Sigmoid colon (tissue), 3 donors: Measurements from ENCODE around the gene DACT3.

ENCODE experiments used
- POLR2A ChIP-seq, 2 donors: fragments of 450-650 bp; IDR thresholded peaks; one replicate each; pipeline ENCODE4 v1.6.1; 2016; ENCODE audit warnings: antibody characterized with exemption in 2 of 2, mild to moderate bottlenecking in 2 of 2, moderate library complexity in 2 of 2
- TF ChIP-seq, protein P1 (sequence below), 4 experiments: fragments of 450-650 bp in 3 of 4; fragments of 200-600 bp in 1 of 4; IDR thresholded peaks; one replicate each; pipeline ENCODE4 v1.5.1; 2016 to 2019; ENCODE audit warnings: antibody characterized with exemption in 4 of 4, mild to moderate bottlenecking in 3 of 4, moderate library complexity in 2 of 4

DNA sequence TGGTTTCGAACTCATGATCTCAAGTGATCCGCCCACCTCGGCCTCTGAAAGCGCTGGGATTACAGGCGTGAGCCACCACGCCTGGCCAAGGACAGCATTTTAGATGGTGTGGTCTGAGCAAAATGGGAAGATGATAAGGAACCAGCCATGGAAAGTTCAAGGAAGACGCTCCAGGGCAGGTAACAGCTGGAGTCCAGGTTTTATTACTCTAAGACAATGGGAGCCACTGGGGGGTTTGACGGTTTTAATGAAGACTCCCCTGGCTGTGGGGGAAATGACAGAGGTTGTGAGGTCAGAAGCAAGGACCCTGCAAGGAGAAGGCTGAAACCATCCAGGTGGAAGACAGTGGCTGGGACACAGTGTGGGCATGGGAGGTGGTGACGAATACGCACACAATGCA, 35.1 kb upstream of the DACT3 start:
- TF ChIP-seq POLR2A (IDR thresholded peaks at IDR 0.05), result no peak
- TF ChIP-seq, protein P1, sequence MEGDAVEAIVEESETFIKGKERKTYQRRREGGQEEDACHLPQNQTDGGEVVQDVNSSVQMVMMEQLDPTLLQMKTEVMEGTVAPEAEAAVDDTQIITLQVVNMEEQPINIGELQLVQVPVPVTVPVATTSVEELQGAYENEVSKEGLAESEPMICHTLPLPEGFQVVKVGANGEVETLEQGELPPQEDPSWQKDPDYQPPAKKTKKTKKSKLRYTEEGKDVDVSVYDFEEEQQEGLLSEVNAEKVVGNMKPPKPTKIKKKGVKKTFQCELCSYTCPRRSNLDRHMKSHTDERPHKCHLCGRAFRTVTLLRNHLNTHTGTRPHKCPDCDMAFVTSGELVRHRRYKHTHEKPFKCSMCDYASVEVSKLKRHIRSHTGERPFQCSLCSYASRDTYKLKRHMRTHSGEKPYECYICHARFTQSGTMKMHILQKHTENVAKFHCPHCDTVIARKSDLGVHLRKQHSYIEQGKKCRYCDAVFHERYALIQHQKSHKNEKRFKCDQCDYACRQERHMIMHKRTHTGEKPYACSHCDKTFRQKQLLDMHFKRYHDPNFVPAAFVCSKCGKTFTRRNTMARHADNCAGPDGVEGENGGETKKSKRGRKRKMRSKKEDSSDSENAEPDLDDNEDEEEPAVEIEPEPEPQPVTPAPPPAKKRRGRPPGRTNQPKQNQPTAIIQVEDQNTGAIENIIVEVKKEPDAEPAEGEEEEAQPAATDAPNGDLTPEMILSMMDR (IDR thresholded peaks at IDR 0.05), result no peak
